Panc1 (cell line): ENCODE measurements around the gene GMDS.

Experiments used
- CTCF ChIP-seq: fragments of 450-650 bp; IDR thresholded peaks from 2 replicates; pipeline ENCODE4 v1.5.1; 2017; ENCODE audit warnings: mild to moderate bottlenecking
- POLR2AphosphoS5 ChIP-seq: IDR thresholded peaks from 2 replicates; pipeline ENCODE4 v1.6.1; 2012; ENCODE audit warnings: mild to moderate bottlenecking, low read depth, low read length, moderate library complexity
- SIN3A ChIP-seq: IDR thresholded peaks from 2 replicates; pipeline ENCODE4 v1.6.1; 2012; ENCODE audit warnings: low read depth, mild to moderate bottlenecking, low read length, moderate library complexity, borderline replicate concordance; ENCODE audit not compliant: insufficient read depth

- no peak for TF ChIP-seq CTCF
- no peak for TF ChIP-seq POLR2AphosphoS5
- TF ChIP-seq SIN3A = no peak
Observed at GRCh38 chr6:2117447-2117846, 128.0 kb downstream of the GMDS start.
